Pons (tissue), 1 donor: ENCODE data around the gene IL12B.
"Not testable (repeated sequence)": the region's sequence is repeated elsewhere in the genome, so short reads cannot be mapped to it uniquely, and the experiment has no call there.

Experiments used
- DNase-seq: peaks from one replicate; pipeline ENCODE4 v3.0.0-alpha.2; 2016; ENCODE audit warnings: low spot score

IL12B gene

DNA sequence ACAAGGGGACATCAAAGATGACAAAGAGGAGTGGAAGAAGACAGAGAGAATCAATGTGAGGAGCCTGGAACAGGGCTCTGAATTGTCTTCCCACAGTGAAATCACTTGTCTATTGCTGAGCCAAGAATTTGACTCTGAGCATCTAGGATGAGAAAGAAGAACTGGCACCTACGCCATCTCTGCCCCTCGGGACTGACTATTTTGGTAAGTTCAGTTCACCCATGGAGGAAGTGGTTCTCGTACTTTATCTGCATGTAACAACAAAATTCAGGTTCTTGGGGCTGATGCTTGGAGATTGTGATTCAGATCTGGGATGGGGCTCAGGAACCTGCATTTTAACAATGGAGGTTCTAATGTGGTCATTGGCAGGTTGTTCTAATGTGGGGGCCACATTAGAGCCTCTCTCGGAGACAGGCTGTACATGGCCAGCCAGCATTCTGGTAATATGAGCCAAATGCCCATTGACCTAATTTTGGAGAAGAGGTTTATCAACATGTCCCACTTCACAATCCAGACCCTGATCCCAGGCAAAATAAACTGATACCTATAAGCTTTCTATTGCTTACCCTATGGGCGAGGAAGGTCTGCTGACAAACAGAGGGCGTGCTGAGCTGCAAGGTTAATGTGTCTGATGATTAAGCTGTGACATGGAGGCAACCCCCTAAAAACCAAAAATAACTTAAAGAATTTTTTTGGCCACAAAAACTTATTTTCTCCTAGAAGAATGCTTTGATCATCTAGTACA is 2.7 kb upstream of the IL12B start:
- DNase-seq, result peak; percentile 62

DNA sequence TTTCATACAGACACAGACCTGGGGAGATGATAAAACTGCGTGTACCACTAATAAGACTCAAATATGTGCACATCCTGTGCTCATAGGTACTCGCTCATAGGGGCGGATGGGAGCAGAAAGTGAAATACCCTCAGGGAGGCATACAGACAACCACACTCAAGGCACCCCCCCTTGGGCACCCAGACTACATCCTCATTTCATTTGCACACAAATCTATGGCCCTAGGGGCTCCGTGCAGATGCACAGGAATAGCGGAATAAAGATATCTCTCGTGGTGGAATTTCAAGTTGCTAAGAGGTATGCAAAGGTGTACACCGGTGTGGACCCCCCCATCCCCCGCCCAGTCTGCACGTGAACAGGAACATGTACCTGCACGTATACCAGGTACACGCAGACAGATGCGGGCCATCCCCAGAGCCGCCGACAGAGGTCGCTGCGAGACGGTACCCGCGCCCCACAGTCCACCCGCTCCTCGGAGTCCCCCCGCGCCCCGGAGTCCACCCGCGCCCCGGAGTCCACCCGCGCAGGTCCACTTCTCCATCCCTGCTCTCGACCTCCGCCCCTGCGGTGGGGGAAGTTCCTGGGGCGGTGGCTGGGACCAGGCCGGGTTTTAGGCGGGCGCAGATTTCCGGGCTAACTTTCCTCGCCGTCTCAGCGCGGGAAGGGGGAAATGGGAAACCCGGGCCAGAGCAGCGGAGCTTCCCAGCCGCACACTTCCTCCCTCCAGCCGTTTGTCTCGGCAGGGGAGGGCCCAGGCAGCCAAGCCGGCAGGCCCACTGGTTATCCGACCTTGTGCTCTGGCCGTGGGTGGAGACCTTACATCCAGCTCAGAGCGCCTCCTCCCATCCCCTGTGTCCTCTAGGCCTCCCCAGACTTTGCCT is 1.0 kb upstream of the IL12B start:
- DNase-seq, result no peak

DNA sequence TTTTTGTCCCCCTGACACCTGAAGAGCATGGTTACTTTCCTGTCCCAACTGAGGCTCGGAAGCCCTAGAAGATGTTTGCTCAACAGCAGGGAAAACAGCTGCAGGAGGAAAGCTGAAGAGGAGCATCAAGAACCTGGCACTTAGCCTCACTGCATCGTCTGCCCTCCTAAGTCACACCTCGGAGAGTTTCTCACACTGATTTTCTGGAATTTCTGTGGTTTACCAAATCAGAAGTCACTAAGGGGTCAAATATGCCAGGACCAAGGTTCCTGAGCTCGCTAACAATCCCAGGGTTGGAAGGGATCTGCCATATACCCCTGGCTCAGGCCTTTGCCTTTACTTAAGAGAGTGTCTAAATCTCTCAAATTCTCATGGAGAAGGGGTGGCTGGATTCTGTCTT is 5.3 kb downstream of the IL12B start:
- no peak for DNase-seq

DNA sequence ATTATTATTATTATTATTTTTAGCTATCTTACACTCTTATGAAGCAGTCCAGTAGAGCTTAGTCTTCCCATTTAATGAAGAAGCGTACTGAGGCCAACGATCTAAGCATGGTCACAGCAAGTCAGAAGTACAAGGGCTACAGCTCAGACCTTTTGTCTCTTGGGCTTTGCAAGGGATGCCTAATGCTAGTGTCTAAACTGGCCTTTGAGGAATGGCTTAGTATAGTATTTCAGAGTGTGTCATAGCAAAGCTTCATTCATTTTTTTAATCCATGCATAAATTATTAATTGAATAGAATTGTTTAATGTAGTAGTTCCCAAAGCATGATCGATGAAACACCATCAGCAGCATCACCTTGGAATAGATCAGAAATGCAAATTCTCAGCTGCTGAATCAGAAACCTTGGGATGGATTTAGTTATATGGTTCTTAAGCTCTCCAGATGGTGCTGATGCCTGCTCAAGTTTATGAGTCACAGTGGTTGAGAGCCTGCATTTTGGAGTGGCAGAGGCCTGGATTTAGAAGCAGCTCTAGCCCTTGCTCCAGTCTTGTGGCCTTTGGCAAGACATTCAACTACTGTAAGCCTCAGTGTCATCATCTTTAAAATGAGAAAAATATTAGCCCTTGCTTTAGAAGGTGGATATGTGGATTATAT is 6.1 kb downstream of the IL12B start:
- peak; percentile 22 for DNase-seq

DNA sequence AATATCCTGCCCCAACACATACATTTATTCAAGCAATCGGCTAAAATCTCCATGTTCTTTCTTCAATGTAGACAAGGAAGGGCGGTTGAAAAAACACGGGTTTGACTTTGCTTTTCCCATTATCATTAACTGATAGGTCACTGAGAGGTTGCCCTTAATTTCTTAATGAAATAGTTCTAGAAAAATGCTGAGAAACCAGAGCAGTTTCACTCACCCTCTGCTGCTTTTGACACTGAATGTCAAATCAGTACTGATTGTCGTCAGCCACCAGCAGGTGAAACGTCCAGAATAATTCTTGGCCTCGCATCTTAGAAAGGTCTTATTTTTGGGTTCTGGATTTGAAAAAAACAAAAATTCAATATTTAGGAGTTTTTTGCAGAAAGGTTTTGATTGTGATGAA is 8.1 kb downstream of the IL12B start:
- no peak for DNase-seq

DNA sequence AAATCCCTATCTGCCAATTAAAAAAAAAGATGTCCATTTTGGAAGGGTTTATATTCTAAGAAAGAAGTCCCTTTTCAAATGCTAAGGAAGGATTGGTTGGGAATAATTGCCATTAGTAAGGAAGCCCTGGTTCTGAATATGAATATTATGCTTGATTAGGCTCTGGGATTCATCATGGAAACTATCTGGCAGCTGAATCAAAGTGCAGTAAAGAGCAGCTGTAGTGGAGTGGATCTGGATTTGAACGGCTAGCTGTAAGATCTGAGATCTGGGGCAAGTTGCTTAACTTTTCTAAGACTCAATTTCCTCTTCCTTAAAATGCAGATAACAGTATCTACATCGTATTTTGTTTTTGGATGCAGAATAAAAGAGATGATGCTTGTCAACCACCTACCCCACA is 10.5 kb downstream of the IL12B start:
- no peak for DNase-seq

DNA sequence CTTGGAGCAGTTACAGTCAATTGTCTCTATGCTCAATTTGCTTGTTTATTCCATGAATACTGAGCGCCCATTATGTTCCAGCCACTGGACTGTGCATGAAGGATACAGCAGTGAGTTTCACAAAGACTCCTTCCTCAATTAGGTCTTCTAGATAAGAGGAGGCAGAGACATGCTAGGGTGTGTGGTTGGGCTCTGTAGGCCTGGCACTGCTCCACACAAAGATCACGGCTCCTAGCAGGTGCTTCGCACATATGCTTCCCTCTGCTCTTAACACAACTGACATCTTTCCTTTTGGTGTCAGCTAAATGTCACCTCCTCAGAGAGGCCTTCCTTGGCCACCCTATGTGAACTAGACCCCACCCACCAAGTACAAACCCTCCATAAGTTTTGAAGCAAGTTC is 10.9 kb downstream of the IL12B start:
- DNase-seq, result peak; percentile 78

DNA sequence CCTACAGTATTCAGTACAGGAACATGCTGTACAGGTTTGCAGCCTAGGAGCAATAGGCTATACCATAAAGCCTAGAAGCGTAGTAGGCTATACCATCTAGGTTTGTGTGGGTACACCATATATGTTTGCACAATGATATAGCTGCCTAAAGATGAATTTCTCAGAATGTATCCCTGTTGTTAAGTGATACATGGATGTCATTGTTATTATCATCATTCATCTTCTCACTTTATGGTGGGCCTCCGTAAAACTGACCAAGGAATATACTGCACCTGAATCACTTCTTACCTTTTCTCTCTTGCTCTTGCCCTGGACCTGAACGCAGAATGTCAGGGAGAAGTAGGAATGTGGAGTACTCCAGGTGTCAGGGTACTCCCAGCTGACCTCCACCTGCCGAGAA is 11.8 kb downstream of the IL12B start:
- no peak for DNase-seq

DNA sequence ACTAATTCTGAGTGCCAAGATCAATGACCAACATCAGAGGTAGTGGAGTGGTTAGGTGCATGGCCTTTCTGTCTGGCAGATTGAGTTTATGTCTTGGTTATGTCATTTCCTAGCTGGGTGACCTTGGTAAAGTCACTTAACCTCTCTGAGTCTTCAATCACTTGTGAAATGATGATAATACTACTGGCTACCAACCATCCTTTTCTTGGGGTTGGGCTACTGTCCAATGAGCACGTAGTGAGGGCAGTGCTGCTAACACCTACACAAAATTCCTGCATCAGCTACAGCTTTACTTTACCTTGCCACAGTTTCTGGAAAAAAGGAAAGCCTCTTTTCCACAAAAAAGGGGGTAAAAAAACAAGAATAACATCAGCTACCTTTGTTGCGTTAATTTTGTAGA is 12.4 kb downstream of the IL12B start:
- no peak for DNase-seq

DNA sequence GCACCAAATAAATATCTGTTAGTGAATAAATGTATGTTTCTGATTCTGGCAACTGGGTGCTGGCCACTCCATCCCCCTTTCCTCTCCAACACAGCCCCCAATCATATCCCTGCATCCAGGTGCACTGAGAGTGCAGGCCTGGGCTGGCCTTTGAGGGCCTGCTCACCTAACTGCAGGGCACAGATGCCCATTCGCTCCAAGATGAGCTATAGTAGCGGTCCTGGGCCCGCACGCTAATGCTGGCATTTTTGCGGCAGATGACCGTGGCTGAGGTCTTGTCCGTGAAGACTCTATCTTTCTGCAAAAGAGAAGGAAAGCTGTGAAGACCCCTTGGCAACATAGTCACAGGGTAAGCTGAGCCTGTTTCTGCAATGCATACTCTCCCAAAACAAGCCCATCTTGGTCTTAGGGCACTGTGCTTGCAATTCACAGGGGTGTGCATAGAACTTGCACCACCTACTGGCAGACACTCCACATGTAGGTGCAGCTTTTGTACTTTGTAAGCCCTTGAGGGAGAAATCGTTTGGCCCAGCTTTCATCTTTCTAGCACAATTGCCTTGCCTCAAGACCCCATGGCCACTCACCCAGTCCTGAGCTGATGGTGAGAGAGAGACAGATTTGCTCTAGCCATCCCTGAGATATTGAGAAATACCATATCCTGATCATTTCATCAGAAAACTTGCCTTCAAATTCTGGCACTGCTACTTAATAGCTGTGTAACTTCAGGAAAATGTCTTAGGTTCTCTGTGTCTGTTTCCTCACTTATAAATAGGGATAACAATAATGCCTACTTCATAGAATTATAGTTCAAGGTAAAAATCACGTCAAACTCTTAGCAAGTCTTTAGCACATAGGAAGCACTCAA is 13.5 kb downstream of the IL12B start:
- DNase-seq, result peak; percentile 36

DNA sequence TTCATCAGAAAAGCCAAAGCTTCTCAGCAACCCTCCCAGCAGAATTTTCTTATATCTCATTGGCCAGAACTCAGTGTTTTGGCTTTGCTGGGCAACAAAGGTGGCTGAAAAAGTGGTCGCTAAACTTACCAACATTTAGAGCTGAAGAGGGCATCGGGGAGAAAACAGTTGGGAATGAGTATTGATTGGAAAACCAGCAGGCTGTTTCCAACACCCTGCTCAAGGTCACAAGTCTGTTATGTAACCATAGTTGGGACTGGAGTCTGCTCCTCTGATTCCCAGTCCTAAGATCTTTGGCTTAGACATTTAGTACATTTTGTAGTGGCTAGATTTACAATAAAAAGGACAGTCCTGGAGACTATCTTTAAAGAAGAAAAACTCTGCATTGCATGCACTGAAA is 17.1 kb downstream of the IL12B start:
- no peak for DNase-seq

DNA sequence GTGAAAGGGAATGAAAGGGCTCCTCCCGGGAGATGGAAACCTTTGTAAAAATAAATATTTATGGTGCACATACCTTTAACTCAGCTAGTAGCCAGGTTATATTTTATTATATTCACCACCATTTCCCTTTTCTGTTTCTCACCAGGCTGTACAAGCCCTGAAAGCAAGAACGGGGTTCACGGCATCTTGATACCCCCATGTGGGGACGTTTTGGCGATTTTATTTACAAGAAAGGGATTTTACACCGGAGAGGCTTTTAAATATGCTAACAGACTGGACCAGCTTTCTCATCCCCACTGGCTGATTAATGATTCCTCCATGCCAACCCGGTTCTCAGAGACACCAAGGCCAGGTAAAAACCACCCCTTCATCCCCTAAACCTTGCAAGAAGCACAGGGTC is 19.2 kb downstream of the IL12B start:
- DNase-seq, result no peak

DNA sequence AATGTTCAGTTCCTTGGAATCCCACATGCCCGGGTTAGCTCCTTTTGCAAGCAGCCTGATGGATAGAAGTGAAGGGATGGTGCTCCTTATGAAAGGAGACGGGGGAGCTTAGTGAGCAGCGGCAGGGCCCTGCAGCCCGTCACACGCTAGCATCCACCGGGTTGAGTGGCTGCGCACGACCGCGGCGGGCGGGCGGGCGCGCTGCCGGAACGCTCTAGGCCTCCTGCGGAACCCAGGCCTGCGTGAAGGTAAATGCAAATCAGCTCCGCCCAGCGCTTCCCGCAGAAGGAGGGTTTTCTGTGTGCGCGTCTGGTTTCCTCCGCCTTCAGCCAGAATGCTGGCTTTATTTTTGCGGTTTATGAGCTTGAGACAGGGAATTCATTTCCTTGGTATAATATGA is 19.8 kb downstream of the IL12B start:
- DNase-seq, result no peak

DNA sequence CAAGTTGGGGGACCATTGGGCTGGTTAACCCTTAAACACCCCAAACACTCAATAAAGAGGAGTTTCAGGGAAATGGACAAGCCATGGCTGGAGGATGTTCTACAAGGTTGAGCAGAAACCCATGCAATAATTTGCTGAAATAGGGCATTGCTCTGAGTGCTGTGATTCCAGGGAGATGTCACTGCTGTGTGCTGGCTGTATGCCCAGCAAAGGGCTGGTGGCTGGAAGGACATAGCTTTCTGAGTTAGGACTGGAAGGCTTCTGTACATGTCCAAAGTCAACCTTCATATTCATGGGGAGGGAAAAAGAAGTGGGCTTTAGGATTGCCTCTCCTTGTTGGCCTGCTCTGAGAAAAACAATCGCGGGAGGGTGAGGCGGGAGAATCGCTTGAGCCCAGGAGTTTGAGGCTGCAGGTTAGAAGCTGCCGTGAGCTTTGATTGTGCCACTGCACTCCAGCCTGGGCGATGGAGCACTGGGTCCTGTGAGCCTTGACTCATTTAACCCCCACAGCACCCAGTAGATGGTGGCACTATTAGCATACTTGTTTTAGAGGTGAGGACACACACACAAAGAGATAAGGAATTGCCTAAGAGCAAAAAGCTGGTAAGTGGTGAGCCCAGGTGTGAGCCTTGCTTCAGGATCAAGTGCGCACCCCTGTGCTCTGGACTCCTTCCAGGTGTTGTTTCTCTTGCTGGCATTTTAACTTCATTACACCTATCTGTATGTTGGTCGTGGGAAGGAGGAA is 20.4 kb downstream of the IL12B start:
- DNase-seq, result peak; percentile 36

DNA sequence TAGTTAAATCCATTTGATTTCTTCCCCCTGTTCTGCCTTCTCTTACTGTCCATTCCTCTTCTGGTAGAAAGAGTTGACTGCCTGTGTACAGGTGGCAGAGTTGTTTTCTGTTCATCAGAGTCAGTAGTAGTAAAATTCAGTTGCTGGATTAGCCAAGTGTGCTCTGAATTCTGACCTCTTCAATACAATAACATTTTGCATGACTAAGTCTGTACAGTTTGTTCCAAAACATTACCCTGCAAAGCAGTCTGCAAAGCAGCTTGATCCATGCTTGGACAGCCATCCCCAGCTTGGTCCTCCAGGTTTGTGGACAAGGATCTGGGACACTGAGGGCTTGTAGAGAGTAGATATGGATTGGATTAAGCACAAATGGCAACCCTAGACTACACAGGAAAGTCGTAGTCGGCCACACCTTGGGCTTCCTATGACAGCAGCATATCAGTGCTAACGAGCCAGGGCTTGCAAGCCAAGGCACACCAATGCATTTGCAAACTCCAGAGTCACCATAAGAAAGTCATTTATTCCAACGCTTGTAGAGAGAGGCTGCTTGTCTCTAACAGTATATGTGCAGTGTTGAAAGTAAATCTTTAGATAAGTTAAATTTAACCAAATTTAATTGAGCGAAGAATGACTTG is 25.2 kb downstream of the IL12B start:
- DNase-seq, result no peak

DNA sequence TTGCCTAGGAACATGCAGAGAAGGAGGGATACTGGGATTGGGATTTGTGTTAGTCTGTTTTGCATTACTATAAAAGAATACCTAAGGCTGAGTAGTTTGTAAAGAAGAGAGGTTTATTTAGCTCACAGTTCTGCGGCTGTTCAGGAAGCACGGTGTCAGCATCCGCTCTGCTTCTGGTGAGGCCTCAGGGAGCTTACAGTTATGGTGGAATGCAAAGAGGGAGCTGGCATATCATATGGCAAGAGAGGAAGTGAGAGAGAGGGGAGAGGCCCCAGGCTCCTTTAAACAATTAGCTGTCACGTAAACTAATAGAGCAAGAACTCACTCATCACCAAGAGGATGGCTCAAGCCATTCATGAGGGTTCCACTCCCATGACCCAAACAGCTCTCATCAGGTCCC is 27.0 kb downstream of the IL12B start:
- no peak for DNase-seq

DNA sequence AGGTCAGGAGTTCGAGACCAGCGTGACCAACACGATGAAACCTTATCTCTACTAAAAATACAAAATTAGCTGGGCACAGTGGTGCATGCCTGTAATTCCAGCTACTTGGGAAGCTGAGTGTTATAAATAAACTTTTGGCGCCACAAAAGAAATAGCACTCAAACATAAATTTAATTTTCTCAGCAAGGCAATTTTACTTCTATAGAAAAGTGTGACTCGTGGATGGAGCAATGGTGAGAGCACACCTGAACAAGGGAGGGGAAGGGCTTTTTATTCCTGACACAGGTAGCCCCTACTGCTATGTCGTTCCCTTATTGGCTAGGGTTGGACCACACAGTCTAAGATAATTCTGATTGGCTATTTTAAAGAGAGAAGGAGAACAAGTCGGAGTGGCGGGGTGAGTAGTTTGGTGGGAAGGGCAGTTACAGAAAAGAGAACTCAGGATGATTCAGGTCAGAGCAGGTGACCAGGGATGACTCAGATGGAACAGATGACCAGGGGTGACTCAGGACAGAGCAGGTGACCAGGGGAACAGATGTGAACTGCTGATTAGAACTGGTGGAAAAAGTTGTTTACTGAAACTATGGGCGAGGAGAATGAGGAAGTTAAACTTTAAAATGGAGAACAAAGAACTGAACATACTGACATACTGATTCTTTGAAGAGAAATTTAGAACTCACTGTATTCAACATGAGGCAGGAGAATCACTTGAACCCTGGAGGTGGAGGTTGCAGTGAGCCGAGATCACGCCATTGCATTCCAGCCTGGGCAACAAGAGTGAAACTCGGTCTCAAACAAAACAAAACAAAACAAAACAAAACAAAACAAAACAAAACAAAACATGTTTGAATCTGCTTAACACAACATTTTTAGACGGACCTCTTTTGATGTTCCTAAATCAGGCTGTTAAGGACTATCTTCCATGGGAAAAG is 28.1 kb downstream of the IL12B start:
- not testable (repeated sequence) for DNase-seq

DNA sequence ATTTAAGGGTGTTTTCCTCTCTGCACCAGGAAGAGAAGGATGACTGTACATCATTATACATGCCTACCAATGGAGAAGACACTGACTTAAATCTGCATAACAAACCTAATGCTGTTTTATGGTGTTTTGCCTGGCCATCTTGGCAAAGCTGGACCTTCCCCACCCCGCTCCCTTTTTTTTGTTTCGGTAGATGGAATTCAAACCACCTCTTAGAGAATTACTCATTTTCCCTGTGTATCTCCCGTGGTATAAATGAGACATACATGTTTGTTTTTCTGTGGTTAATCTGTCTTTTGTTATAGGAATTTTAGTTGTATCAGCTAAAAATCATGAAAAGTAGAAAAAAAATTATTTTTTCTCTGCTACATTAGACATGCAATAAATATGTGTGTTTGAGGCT is 28.8 kb downstream of the IL12B start:
- DNase-seq, result no peak

DNA sequence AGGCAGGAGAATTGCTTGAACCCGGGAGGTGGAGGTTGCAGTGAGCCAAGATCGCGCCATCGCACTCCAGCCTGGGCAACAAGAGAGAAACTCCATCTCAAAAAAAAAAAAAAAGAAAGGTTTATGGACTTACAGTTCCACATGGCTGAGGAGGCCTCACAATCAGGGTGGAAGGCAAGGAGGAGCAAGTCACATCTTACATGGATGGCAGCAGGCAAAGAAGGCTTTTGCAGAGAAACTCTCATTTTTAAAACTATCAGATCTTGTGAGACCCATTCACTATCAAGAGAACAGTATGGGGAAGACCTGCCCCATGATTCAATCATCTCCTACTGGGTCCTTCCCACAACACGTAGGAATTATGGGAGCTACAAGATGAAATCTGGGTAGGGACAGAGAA is 33.0 kb downstream of the IL12B start:
- not testable (repeated sequence) for DNase-seq

DNA sequence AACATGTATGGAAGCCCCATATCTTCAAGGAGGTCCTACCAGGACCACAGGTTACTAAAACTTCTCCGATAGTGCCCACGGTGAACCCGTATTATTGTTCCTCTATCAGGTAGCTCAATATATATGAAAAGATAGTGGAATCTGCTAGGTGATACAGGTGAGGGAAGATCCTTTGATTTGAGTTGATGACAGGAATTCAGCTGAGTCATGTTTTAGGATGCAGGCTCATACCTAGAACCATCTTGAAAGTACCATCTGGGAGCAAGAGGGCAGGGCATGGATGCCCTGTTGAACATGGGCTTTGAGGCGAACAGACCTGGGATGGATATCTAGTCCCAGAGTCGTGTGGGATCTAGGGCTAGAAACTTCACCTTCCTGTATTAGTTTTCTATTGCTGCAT is 35.4 kb downstream of the IL12B start:
- no peak for DNase-seq
